Measurements from ENCODE around the gene ZDHHC3. TPM values are rescaled to one million over a fixed set of nuclear protein-coding genes. Genes with fewer than 3 reads are reported as not detected.
A peak's percentile ranks its signal among the peaks of the same experiment; 100 is the strongest.

ZDHHC3 gene
- total RNA-seq, 6 donors from 2014 or later = 98.0 to 179 (median 115) TPM

DNA sequence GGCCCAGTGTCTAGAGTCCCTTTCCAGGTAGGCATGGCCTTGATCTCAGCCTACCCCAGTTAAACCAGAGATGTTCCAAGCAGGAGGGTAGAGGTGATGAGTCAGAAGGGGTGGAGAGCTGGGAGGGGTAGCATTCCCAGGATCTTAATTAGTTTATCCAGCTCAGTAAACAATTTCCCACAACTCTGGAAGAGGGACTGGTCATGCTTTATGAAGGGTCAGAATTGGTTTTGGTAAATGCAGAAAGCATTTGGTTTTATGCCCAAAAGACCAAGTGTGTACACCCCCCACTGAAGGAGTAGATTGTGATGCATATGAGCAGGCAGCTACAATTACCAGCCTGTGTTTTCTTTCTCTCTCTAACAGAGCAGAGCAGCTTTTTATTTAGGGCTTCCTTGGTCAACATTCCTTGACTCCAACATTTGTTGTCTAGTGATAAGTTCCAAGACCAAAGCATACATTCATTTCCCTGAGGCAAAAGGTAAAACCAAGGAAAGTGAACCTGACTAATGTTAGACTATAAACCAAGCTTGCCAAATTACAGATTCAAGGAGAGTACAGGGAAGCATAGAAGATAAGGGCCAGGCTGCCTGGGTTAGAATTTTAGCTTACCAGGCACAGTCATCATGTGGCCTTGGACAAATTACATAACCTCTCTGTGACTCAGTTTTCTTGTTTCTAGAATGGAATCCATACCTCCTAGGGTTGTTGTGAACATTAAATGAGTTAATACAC lies 17.7 kb upstream of the ZDHHC3 start:
- H3K36me3 ChIP-seq = peaks cover 0 to 57% (median 16%) of the 10 kb centered on the region in 4 donors

DNA sequence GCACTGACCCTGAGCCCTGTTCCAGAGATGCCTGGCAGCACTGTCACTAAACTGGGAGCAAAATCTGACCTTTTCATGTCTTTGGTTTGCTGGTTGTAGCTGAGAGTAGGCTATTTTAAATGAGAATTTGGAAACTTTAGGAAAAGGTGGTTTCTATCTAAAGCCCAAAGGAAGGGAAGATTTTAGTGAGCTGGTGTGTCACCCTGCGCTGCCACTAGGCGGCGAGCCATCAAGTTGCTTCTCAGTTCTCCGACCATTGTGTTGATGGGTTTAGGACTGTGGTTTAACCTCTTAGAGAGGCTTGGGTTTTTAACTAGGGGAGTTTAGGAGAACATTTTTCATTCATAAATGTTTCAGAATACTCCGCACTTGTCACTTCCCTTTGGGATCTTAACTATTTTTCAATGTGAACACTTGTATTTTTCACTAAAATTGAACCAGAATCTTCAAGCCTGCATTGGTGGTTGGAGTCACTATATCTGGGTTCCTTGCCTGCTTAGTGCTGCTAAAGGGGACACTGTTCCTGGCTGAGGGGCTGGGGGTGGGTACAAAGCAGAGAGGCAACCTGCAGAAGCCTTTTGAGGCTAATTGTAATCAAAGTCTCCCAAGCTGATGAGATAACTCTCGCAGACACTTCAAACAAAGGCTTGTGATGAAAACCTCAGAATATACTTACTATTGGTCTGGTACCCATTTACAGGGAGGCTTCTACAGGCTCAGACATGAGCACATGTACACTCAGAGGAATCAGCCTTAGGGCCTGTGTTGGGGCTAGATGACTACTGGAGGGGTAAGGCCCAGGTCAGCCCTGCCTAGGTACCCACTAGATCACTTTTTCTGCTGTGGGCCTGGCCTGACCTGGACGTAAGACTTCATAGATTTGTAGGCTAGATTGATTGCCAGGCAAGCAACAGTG lies 16.8 kb upstream of the ZDHHC3 start:
- H3K36me3 ChIP-seq = peaks cover 0 to 49% (median 13%) of the 10 kb centered on the region in 4 donors
- H3K9me3 ChIP-seq = no peaks in the 10 kb centered on the region
- WGBS, 2 donors = 50 to 58% methylated on average over 6 to 7 of the region's 7 CpGs
- no peaks in the 10 kb centered on the region for H3K27me3 ChIP-seq
- H3K27ac ChIP-seq = no peak overlapping the region
- peaks cover 10 to 28% (median 18%) of the 10 kb centered on the region in 4 donors for H3K4me1 ChIP-seq
- TF ChIP-seq POLR2AphosphoS5 (IDR thresholded peaks at IDR 0.05) (no peak), EP300 (IDR thresholded peaks at IDR 0.05) (no peak), POLR2A (IDR thresholded peaks at IDR 0.05) (no peak)
- TF ChIP-seq, protein P1, sequence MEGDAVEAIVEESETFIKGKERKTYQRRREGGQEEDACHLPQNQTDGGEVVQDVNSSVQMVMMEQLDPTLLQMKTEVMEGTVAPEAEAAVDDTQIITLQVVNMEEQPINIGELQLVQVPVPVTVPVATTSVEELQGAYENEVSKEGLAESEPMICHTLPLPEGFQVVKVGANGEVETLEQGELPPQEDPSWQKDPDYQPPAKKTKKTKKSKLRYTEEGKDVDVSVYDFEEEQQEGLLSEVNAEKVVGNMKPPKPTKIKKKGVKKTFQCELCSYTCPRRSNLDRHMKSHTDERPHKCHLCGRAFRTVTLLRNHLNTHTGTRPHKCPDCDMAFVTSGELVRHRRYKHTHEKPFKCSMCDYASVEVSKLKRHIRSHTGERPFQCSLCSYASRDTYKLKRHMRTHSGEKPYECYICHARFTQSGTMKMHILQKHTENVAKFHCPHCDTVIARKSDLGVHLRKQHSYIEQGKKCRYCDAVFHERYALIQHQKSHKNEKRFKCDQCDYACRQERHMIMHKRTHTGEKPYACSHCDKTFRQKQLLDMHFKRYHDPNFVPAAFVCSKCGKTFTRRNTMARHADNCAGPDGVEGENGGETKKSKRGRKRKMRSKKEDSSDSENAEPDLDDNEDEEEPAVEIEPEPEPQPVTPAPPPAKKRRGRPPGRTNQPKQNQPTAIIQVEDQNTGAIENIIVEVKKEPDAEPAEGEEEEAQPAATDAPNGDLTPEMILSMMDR (IDR thresholded peaks at IDR 0.05) = peak; percentile 36 to 71 (median 53)
- ATAC-seq (ENCODE audit: low FRiP score in 2 of 2) (peak in 1 of 2 donors; percentile 38), DNase-seq (no peak)
- H3K4me3 ChIP-seq = no peak overlapping the region

More for the DNA sequence above, 17.7 kb upstream of the ZDHHC3 start:
- no peak for DNase-seq
- no peak overlapping the region for H3K4me3 ChIP-seq
- peaks cover 10 to 28% (median 18%) of the 10 kb centered on the region in 4 donors for H3K4me1 ChIP-seq
- ATAC-seq (ENCODE audit: low FRiP score in 2 of 2) = no peak
- TF ChIP-seq POLR2A (IDR thresholded peaks at IDR 0.05) (no peak), POLR2AphosphoS5 (IDR thresholded peaks at IDR 0.05) (no peak), EP300 (IDR thresholded peaks at IDR 0.05) (no peak)
- TF ChIP-seq, protein P1 (IDR thresholded peaks at IDR 0.05) = no peak
- H3K27ac ChIP-seq = no peak overlapping the region
- H3K9me3 ChIP-seq = no peaks in the 10 kb centered on the region
- no peaks in the 10 kb centered on the region for H3K27me3 ChIP-seq

DNA sequence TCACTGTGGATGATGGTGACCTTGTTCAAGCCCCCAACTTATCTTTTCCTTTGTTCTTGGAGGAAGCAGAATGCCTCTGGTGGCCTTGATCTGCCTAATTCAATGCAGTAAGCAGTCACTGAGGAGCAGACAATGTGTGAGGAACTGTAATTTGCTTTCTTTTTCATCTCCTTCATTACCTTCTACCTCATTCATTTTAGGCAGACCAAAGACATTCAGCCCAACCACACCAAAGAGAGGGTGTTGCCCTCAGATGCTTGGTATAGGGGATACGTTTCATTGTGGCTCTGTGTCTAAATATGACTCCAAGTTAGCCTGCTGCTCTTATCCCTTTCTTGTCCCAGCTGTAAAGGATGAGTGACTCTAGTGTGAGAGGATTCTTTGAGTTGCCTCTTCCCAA lies 15.4 kb upstream of the ZDHHC3 start:
- H3K4me3 ChIP-seq = no peak overlapping the region
- no peaks in the 10 kb centered on the region for H3K9me3 ChIP-seq
- no peak overlapping the region for H3K27ac ChIP-seq
- DNase-seq (no peak), ATAC-seq (ENCODE audit: low FRiP score in 2 of 2) (no peak)
- H3K36me3 ChIP-seq = peaks cover 0 to 34% (median 8%) of the 10 kb centered on the region in 4 donors
- TF ChIP-seq, protein P1 (IDR thresholded peaks at IDR 0.05) = no peak
- no peak for TF ChIP-seq POLR2A (IDR thresholded peaks at IDR 0.05)
- TF ChIP-seq EP300 (IDR thresholded peaks at IDR 0.05) = no peak
- 94 to 100% methylated on average over 1 of the region's 1 CpG for WGBS, 2 donors
- no peaks in the 10 kb centered on the region for H3K27me3 ChIP-seq
- peaks cover 10 to 28% (median 19%) of the 10 kb centered on the region in 4 donors for H3K4me1 ChIP-seq

DNA sequence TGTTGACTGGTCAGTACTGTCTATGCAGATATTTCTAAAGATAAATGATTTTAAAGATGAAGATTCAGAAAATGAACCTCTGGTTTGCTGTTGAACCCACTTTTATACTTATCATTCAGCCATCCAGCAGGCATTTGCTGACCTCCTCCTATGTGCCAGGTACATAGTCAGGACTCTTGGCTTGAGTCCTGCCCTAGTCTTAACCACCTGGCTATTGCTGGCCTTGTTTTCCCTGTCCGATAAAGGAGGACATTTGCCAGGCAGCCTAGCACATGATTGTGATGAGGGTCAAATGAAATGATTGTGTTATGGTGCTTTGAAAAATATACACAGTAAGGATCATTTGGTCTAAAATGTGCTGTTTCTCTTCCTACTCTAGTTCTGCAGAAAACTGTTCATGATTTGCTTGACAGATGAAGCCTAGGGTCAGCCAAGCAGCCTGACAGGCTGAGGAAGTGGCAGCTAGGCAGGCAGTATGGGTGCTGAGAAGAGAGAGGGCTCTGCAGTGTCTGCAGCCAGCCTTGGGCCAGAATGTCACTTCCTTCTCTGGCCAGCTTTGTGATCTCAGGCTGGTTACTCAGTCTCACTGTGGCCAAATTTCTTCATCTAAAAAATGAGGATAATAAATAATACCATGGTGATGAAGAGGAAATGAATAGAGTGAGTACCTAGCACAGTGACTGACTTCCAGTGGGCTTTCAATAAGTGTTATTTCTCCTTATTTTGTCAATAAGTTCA lies 13.8 kb upstream of the ZDHHC3 start:
- ATAC-seq (ENCODE audit: low FRiP score in 2 of 2) (peak in 1 of 2 donors; percentile 49), DNase-seq (no peak)
- TF ChIP-seq POLR2AphosphoS5 (IDR thresholded peaks at IDR 0.05) = no peak
- TF ChIP-seq, protein P1 (IDR thresholded peaks at IDR 0.05) = no peak
- no peak for TF ChIP-seq EP300 (IDR thresholded peaks at IDR 0.05)
- Histone ChIP-seq H3K27me3 (no peaks in the 10 kb centered on the region), H3K9me3 (no peaks in the 10 kb centered on the region), H3K36me3 (peaks cover 0 to 24% (median 8%) of the 10 kb centered on the region in 4 donors), H3K4me1 (peaks cover 5 to 19% (median 12%) of the 10 kb centered on the region in 4 donors), H3K27ac (peak overlapping the region in 1 of 4 donors; percentile 17), H3K4me3 (no peak overlapping the region)
- 82 to 85% methylated on average over 1 of the region's 1 CpG for WGBS, 2 donors
